GM12872 (cell line): ENCODE results near the gene SOX12.
A peak's percentile ranks its signal among the peaks of the same experiment; 100 is the strongest.

ENCODE experiments used
- CTCF ChIP-seq: IDR thresholded peaks from 3 replicates; pipeline ENCODE4 v1.5.1; 2011; ENCODE audit warnings: low read depth, mild to moderate bottlenecking, low read length, moderate library complexity; ENCODE audit not compliant: insufficient read depth

Gene SOX12

GRCh38 chr20:348972-349841 lies 23.9 kb downstream of the SOX12 start:
- TF ChIP-seq CTCF: no peak

GRCh38 chr20:353166-353565 lies 27.8 kb downstream of the SOX12 start:
- no peak for TF ChIP-seq CTCF

GRCh38 chr20:354298-354977 lies 29.1 kb downstream of the SOX12 start:
- peak; percentile 97 for TF ChIP-seq CTCF

GRCh38 chr20:356745-357144 lies 31.4 kb downstream of the SOX12 start:
- TF ChIP-seq CTCF: no peak

GRCh38 chr20:358891-359555 lies 33.7 kb downstream of the SOX12 start:
- TF ChIP-seq CTCF: no peak

GRCh38 chr20:361561-361960 lies 36.2 kb downstream of the SOX12 start:
- no peak for TF ChIP-seq CTCF
